IPS DF 6.9 (cell line): ENCODE measurements around the gene SEPTIN8.

Experiments
- DNase-seq: peaks from one replicate; pipeline ENCODE4 v3.0.0-alpha.2; 2013; ENCODE audit warnings: low read depth, low spot score
- H3K27ac ChIP-seq: one replicate; pipeline ENCODE4 v1.5.1; 2013; ENCODE audit warnings: low read length, control low read depth
- H3K27me3 ChIP-seq: 2 replicates; pipeline ENCODE4 v1.6.1; 2013; ENCODE audit warnings: mild to moderate bottlenecking, low read length; ENCODE audit not compliant: control insufficient read depth, insufficient read depth
- H3K36me3 ChIP-seq: 2 replicates; pipeline ENCODE4 v1.6.1; 2013; ENCODE audit warnings: low read length; ENCODE audit not compliant: control insufficient read depth, insufficient read depth
- H3K4me1 ChIP-seq: 2 replicates; pipeline ENCODE4 v1.6.1; 2013; ENCODE audit warnings: low read length; ENCODE audit not compliant: control insufficient read depth, insufficient read depth
- H3K4me3 ChIP-seq: 2 replicates; pipeline ENCODE4 v1.5.1; 2013; ENCODE audit warnings: mild to moderate bottlenecking, low read length
- H3K9me3 ChIP-seq: 2 replicates; pipeline ENCODE4 v1.6.1; 2013; ENCODE audit warnings: low read length, inconsistent platforms; ENCODE audit not compliant: control insufficient read depth, insufficient read depth
- WGBS: extraction: QIAGEN DNeasy Blood & Tissue Kit; methylation state at CpG from one replicate; pipeline ENCODE4 v1.1.7; 2013; ENCODE audit warnings: mixed read lengths, missing lambda C conversion rate; ENCODE audit not compliant: insufficient read length, insufficient coverage; 5-methylcytosine and 5-hydroxymethylcytosine counted together

Gene SEPTIN8

DNA sequence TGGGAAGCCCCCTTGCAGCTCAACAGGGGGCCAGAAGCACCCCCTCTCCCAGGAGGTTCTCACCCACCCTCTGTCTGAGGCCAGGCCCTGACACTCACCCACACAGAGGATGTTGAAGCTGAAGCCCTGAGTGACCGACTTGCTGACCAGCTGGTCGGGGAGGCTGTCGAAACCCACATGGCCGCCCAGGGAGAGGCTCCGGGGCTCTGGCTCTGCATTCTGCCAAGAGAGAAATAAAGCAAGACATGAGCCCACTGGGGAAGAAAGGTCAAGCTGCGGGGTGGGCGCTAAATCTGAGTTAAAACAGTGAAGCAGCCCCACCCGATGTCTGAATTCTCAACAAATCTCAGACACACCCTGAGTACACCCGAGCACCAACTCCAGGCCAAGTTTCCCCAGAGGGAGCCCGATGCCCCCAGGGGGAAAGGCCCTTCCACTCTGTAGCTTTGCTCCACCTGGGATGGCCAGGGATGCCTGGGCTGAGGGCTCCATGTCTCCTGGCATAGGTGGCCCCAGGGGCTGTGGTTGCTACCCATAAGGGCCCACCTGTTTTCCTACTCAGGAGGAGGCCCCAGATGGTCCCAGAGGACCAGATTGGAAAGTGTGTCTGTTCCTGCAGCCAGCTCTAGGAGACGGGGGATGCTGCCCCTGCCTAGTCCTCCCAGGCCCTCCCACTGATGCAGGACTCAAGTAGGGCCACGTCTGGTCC lies 11.6 kb downstream of the SEPTIN8 start:
- Histone ChIP-seq H3K9me3 (no peaks in the 10 kb centered on the region), H3K27ac (no peak overlapping the region), H3K4me1 (no peaks in the 10 kb centered on the region), H3K27me3 (no peaks in the 10 kb centered on the region), H3K4me3 (no peak overlapping the region), H3K36me3 (no peaks in the 10 kb centered on the region)
- no CpG with 5 or more reads among the region's 12 CpGs for WGBS
- DNase-seq, result no peak

- no peaks in the 10 kb centered on the region for H3K4me1 ChIP-seq
- DNase-seq, result no peak
- no peak overlapping the region for H3K4me3 ChIP-seq
- H3K27me3 ChIP-seq, result no peaks in the 10 kb centered on the region
- no peaks in the 10 kb centered on the region for H3K36me3 ChIP-seq
- H3K9me3 ChIP-seq, result no peaks in the 10 kb centered on the region
- no CpG with 5 or more reads among the region's 7 CpGs for WGBS
- no peak overlapping the region for H3K27ac ChIP-seq
Measured at GRCh38 chr5:132764671-132765238, 12.3 kb downstream of the SEPTIN8 start.

DNA sequence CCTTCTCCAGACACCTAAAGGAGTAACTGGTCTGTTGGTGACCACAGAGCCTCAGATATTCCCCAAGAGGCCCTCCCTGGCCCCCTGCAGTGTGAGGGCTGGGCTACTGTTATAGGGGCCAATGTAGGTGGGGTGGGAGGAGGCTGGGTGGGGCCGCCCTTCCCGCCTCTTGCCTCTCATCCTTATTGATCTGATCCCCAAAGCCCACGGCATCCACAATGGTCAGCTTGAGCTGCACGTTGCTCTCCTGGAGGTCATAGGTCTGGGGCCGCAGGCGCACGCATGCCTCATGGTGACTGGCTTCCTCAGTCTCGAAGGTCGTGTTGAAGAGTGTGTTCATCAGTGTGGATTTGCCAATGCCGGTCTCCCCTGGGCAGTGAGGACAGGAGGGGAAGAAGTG lies 13.0 kb downstream of the SEPTIN8 start:
- no peak for DNase-seq
- Histone ChIP-seq H3K4me3 (no peak overlapping the region), H3K4me1 (no peaks in the 10 kb centered on the region), H3K27ac (no peak overlapping the region), H3K27me3 (no peaks in the 10 kb centered on the region), H3K36me3 (no peaks in the 10 kb centered on the region), H3K9me3 (no peaks in the 10 kb centered on the region)
- WGBS, result no CpG with 5 or more reads among the region's 10 CpGs

- Histone ChIP-seq H3K4me3 (no peak overlapping the region), H3K4me1 (no peaks in the 10 kb centered on the region), H3K36me3 (no peaks in the 10 kb centered on the region), H3K27ac (no peak overlapping the region), H3K27me3 (no peaks in the 10 kb centered on the region), H3K9me3 (no peaks in the 10 kb centered on the region)
- no CpG with 5 or more reads among the region's 17 CpGs for WGBS
- no peak for DNase-seq
Measured at GRCh38 chr5:132763181-132764036, 13.6 kb downstream of the SEPTIN8 start.

GRCh38 chr5:132762246-132763000 lies 14.6 kb downstream of the SEPTIN8 start:
- no peak overlapping the region for H3K27ac ChIP-seq
- no peaks in the 10 kb centered on the region for H3K9me3 ChIP-seq
- H3K36me3 ChIP-seq, result no peaks in the 10 kb centered on the region
- H3K4me3 ChIP-seq, result no peak overlapping the region
- H3K4me1 ChIP-seq, result no peaks in the 10 kb centered on the region
- no peaks in the 10 kb centered on the region for H3K27me3 ChIP-seq
- WGBS, result no CpG with 5 or more reads among the region's 11 CpGs
- no peak for DNase-seq

GRCh38 chr5:132761321-132762240 lies 15.5 kb downstream of the SEPTIN8 start:
- no peaks in the 10 kb centered on the region for H3K36me3 ChIP-seq
- no CpG with 5 or more reads among the region's 22 CpGs for WGBS
- H3K27ac ChIP-seq, result no peak overlapping the region
- no peaks in the 10 kb centered on the region for H3K27me3 ChIP-seq
- DNase-seq, result no peak
- no peaks in the 10 kb centered on the region for H3K9me3 ChIP-seq
- H3K4me3 ChIP-seq, result no peak overlapping the region
- H3K4me1 ChIP-seq, result no peaks in the 10 kb centered on the region

GRCh38 chr5:132760601-132761317 lies 16.3 kb downstream of the SEPTIN8 start:
- DNase-seq, result no peak
- no peaks in the 10 kb centered on the region for H3K4me1 ChIP-seq
- H3K27ac ChIP-seq, result no peak overlapping the region
- H3K36me3 ChIP-seq, result no peaks in the 10 kb centered on the region
- H3K9me3 ChIP-seq, result no peaks in the 10 kb centered on the region
- no CpG with 5 or more reads among the region's 21 CpGs for WGBS
- H3K27me3 ChIP-seq, result no peaks in the 10 kb centered on the region
- no peak overlapping the region for H3K4me3 ChIP-seq

DNA sequence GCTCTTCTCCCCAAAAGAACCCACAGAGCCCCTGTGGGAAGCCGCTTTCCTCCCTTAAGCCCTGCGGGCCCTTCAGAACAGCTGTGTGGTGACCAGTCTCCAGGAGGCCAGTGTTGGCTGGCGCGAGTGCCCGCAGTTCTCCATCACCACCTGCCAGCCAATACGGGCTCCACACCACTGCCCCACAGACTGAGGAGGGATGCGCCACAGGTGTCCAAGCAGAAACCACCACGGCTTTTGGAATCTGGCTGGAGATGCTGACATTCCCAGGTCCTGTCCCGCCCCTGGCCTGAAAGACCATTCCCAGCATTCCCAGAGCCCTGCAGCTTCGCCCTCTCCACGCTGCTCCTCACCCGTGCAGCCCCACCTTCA lies 17.0 kb downstream of the SEPTIN8 start:
- WGBS, result no CpG with 5 or more reads among the region's 12 CpGs
- Histone ChIP-seq H3K27ac (no peak overlapping the region), H3K4me1 (no peaks in the 10 kb centered on the region), H3K36me3 (no peaks in the 10 kb centered on the region), H3K4me3 (no peak overlapping the region), H3K9me3 (no peaks in the 10 kb centered on the region), H3K27me3 (no peaks in the 10 kb centered on the region)
- no peak for DNase-seq
